Erythroblast (primary cell): ENCODE data around the gene GPI.

Experiments used
- GATA1 ChIP-seq: IDR thresholded peaks from 2 replicates; pipeline ENCODE4 v1.6.1; 2011; ENCODE audit warnings: low read depth, mild to moderate bottlenecking, control low read depth, low read length, moderate library complexity
- POLR2A ChIP-seq: IDR thresholded peaks from 2 replicates; pipeline ENCODE4 v1.6.1; 2011; ENCODE audit warnings: mild to moderate bottlenecking, low read length

DNA sequence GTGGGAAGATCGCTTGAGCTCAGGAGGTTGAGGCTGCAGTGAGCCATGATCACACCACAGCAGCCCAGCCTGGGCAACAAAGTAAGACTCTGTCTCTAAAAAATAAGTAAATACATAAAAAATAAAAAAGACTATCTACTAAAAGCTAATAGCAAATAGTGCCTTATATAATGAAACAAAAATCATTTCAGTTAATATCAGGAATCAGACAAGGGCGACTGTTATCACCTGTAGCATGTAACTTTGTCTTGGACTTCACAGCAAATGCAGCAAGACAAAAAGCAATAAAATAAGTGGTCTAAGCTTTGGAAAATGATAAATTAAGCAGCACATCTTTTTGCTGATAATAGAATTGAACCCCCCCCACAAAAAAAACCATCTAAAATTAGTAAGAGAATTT is 21.2 kb upstream of the GPI start:
- TF ChIP-seq POLR2A (no peak), GATA1 (no peak)
